ENCODE results near the gene CABP2.
A peak's percentile ranks its signal among the peaks of the same experiment; 100 is the strongest.
"Not testable (repeated sequence)": the region's sequence is repeated elsewhere in the genome, so short reads cannot be mapped to it uniquely, and the experiment has no call there.

CABP2 gene

GRCh38 chr11:67538823-67539505, 15.7 kb upstream of the CABP2 start:
- no peak for FAIRE-seq

GRCh38 chr11:67538306-67538705, 15.1 kb upstream of the CABP2 start:
- no peak for FAIRE-seq

GRCh38 chr11:67535561-67535960, 12.3 kb upstream of the CABP2 start:
- no peak for FAIRE-seq

GRCh38 chr11:67534070-67534679, 10.9 kb upstream of the CABP2 start:
- FAIRE-seq, result peak; percentile 59

GRCh38 chr11:67532889-67533288, 9.6 kb upstream of the CABP2 start:
- FAIRE-seq, result no peak

- no peak for FAIRE-seq
Observed at GRCh38 chr11:67530282-67530592, 7.0 kb upstream of the CABP2 start.

- no peak for FAIRE-seq
Observed at GRCh38 chr11:67528376-67528775, 5.1 kb upstream of the CABP2 start.

GRCh38 chr11:67525275-67525976, 2.2 kb upstream of the CABP2 start:
- FAIRE-seq, result no peak

- no peak for FAIRE-seq
Observed at GRCh38 chr11:67524480-67524808, 1.2 kb upstream of the CABP2 start.

- no peak for FAIRE-seq
Observed at GRCh38 chr11:67523556-67524479, 572 bp upstream of the CABP2 start.

- FAIRE-seq, result no peak
Observed at GRCh38 chr11:67522338-67522737, 908 bp downstream of the CABP2 start.

GRCh38 chr11:67521924-67522323, 1.3 kb downstream of the CABP2 start:
- no peak for FAIRE-seq

- FAIRE-seq, result no peak
Observed at GRCh38 chr11:67520856-67521824, 2.1 kb downstream of the CABP2 start.

- no peak for FAIRE-seq
Observed at GRCh38 chr11:67519726-67520125, 3.5 kb downstream of the CABP2 start.

GRCh38 chr11:67517784-67518552, 5.3 kb downstream of the CABP2 start:
- FAIRE-seq, result no peak

GRCh38 chr11:67516806-67517205, 6.4 kb downstream of the CABP2 start:
- no peak for FAIRE-seq

GRCh38 chr11:67514116-67514515, 9.1 kb downstream of the CABP2 start:
- FAIRE-seq, result no peak

GRCh38 chr11:67511558-67511957, 11.7 kb downstream of the CABP2 start:
- FAIRE-seq, result not testable (repeated sequence)

GRCh38 chr11:67510023-67510345, 13.3 kb downstream of the CABP2 start:
- no peak for FAIRE-seq

- FAIRE-seq, result no peak
Observed at GRCh38 chr11:67508486-67509121, 14.6 kb downstream of the CABP2 start.

- FAIRE-seq, result peak; percentile 97
Observed at GRCh38 chr11:67507864-67508485, 15.3 kb downstream of the CABP2 start, which contains the start of gene CDK2AP2. CDK2AP2 (minus strand) TSS chr11:67508162; CDS start chr11:67508082, 80 bp downstream.
